Measurements from ENCODE around the gene TMCC2. TPM values are rescaled to one million over a fixed set of nuclear protein-coding genes. Genes with fewer than 3 reads are reported as not detected.

The TMCC2 gene
- total and polyA plus RNA-seq, 2 experiments from 2014 or later = 2.6 to 9.9 TPM

DNA sequence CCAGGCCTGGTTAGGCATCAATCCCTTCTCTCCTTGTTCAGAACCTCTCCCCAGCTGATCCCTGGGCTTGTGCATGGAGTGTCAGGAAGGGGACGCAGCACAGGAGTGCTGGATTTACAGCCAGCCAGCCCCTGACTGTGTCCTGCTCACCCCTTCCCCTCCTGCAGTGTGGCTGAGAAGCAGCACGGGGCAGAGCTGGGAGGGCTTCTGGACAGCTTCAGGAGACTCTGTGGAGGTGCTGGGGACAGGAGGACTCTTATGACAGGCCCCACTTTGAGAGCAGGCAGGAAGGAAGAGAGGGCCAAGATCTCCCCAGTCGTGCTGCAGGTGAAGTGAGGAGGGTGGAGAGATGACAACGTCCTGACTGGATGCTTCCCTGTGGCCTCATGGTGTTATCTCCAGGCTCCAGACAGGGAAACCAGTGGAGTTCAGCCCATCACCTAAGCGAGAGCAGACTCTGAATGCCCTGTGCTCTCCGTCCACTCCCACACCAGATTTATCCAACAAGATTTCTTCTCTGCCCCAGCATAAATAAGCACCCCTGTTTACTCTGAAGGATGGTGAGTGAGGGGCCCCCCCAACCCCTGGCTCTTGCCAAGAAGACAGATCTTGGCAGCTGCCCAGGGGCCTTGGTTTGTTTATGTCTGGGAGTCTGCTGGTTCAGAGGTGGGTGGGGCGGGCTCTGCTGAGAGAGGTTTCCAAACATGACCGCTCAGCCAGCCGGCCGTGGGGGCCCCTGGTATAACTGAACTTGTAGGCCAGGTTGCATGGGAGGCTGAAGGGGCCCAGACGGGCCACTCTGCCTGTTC, 21.3 kb downstream of the TMCC2 start (continued):
- TF ChIP-seq CTCF (conservative IDR thresholded peaks at IDR 0.05; ENCODE audit: low read depth in 2 of 2) (no peak), STAT1 (IDR thresholded peaks at IDR 0.05; ENCODE audit: unreplicated experiment) (no peak), JUNB (IDR thresholded peaks at IDR 0.05; ENCODE audit: unreplicated experiment) (no peak)
- TF ChIP-seq, protein P1, sequence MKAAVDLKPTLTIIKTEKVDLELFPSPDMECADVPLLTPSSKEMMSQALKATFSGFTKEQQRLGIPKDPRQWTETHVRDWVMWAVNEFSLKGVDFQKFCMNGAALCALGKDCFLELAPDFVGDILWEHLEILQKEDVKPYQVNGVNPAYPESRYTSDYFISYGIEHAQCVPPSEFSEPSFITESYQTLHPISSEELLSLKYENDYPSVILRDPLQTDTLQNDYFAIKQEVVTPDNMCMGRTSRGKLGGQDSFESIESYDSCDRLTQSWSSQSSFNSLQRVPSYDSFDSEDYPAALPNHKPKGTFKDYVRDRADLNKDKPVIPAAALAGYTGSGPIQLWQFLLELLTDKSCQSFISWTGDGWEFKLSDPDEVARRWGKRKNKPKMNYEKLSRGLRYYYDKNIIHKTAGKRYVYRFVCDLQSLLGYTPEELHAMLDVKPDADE (IDR thresholded peaks at IDR 0.05) = no peak

GRCh38 chr1:205249651-205250050, 21.9 kb downstream of the TMCC2 start:
- no peak overlapping the region for H3K4me2 ChIP-seq
- ATAC-seq = no peak
- H3K9me2 ChIP-seq (ENCODE audit: insufficient read depth) = no peaks in the 10 kb centered on the region
- H3K4me3 Mint-ChIP-seq = no peak overlapping the region
- H3K27me3 ChIP-seq (ENCODE audit: insufficient read depth) = no peaks in the 10 kb centered on the region
- H3K36me3 ChIP-seq (ENCODE audit: insufficient read depth) = no peaks in the 10 kb centered on the region
- no peak overlapping the region for H2AFZ ChIP-seq
- TF ChIP-seq ZNF331 (CRISPR knock-in tag; IDR thresholded peaks at IDR 0.05; ENCODE audit: low read depth) (no peak), STAT1 (IDR thresholded peaks at IDR 0.05; ENCODE audit: unreplicated experiment) (no peak), CREB1 (CRISPR knock-in tag; IDR thresholded peaks at IDR 0.05; ENCODE audit: low read depth) (no peak)
- TF ChIP-seq, protein P2, sequence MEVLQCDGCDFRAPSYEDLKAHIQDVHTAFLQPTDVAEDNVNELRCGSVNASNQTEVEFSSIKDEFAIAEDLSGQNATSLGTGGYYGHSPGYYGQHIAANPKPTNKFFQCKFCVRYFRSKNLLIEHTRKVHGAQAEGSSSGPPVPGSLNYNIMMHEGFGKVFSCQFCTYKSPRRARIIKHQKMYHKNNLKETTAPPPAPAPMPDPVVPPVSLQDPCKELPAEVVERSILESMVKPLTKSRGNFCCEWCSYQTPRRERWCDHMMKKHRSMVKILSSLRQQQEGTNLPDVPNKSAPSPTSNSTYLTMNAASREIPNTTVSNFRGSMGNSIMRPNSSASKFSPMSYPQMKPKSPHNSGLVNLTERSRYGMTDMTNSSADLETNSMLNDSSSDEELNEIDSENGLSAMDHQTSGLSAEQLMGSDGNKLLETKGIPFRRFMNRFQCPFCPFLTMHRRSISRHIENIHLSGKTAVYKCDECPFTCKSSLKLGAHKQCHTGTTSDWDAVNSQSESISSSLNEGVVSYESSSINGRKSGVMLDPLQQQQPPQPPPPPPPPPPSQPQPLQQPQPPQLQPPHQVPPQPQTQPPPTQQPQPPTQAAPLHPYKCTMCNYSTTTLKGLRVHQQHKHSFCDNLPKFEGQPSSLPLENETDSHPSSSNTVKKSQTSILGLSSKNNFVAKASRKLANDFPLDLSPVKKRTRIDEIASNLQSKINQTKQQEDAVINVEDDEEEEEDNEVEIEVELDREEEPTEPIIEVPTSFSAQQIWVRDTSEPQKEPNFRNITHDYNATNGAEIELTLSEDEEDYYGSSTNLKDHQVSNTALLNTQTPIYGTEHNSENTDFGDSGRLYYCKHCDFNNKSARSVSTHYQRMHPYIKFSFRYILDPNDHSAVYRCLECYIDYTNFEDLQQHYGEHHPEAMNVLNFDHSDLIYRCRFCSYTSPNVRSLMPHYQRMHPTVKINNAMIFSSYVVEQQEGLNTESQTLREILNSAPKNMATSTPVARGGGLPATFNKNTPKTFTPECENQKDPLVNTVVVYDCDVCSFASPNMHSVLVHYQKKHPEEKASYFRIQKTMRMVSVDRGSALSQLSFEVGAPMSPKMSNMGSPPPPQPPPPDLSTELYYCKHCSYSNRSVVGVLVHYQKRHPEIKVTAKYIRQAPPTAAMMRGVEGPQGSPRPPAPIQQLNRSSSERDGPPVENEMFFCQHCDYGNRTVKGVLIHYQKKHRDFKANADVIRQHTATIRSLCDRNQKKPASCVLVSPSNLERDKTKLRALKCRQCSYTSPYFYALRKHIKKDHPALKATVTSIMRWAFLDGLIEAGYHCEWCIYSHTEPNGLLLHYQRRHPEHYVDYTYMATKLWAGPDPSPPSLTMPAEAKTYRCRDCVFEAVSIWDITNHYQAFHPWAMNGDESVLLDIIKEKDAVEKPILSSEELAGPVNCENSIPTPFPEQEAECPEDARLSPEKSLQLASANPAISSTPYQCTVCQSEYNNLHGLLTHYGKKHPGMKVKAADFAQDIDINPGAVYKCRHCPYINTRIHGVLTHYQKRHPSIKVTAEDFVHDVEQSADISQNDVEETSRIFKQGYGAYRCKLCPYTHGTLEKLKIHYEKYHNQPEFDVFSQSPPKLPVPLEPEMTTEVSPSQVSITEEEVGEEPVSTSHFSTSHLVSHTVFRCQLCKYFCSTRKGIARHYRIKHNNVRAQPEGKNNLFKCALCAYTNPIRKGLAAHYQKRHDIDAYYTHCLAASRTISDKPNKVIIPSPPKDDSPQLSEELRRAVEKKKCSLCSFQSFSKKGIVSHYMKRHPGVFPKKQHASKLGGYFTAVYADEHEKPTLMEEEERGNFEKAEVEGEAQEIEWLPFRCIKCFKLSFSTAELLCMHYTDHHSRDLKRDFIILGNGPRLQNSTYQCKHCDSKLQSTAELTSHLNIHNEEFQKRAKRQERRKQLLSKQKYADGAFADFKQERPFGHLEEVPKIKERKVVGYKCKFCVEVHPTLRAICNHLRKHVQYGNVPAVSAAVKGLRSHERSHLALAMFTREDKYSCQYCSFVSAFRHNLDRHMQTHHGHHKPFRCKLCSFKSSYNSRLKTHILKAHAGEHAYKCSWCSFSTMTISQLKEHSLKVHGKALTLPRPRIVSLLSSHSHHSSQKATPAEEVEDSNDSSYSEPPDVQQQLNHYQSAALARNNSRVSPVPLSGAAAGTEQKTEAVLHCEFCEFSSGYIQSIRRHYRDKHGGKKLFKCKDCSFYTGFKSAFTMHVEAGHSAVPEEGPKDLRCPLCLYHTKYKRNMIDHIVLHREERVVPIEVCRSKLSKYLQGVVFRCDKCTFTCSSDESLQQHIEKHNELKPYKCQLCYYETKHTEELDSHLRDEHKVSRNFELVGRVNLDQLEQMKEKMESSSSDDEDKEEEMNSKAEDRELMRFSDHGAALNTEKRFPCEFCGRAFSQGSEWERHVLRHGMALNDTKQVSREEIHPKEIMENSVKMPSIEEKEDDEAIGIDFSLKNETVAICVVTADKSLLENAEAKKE (CRISPR knock-in tag; IDR thresholded peaks at IDR 0.05) = no peak
- no peaks in the 10 kb centered on the region for H3K79me2 ChIP-seq (replicated peaks; ENCODE audit: insufficient read depth)
- no peaks in the 10 kb centered on the region for H4K20me1 ChIP-seq (replicated peaks; ENCODE audit: insufficient read depth)
- no peaks in the 10 kb centered on the region; the same call in 2 of the 3 replicates for H3K36me3 Mint-ChIP-seq (ENCODE audit: low read depth)
- no peak for DNase-seq (ENCODE audit: low spot score)
- H3K4me1 ChIP-seq (ENCODE audit: insufficient read depth) = no peaks in the 10 kb centered on the region; the same call in 1 of the 2 replicates
- H3K4me1 Mint-ChIP-seq = peaks cover 22% of the 10 kb centered on the region; the same call in 2 of the 3 replicates
- H3K9me3 Mint-ChIP-seq = no peaks in the 10 kb centered on the region
- H3F3A ChIP-seq (replicated peaks; ENCODE audit: low read depth) = no peaks in the 10 kb centered on the region
- H3K27ac ChIP-seq (ENCODE audit: low read depth) = no peak overlapping the region
- H3K4me3 ChIP-seq = no peak overlapping the region
- peaks cover 3% of the 10 kb centered on the region for H3K27me3 Mint-ChIP-seq (ENCODE audit: insufficient read depth, low read depth, poor library complexity)
- H3K27ac Mint-ChIP-seq = no peak overlapping the region

All from GM23338 (cell line).